Lower leg skin (tissue), 4 donors: ENCODE results near the gene RGS11. TPM values are rescaled to one million over a fixed set of nuclear protein-coding genes. Genes with fewer than 3 reads are reported as not detected.

Source experiments
- DNase-seq, 2 donors: peaks; one replicate each; pipeline ENCODE4 v3.0.0-alpha.2; 2019; ENCODE audit warnings: low spot score in 2 of 2
- H3K4me3 ChIP-seq: fragments of 200-600 bp; sonication (generic); 2 replicates; pipeline ENCODE4 v1.5.1; 2017; ENCODE audit warnings: mild to moderate bottlenecking, low read depth; ENCODE audit not compliant: poor library complexity, severe bottlenecking
- CTCF ChIP-seq, 3 donors: fragments of 450-650 bp; IDR thresholded peaks; one replicate each; pipeline ENCODE4 v1.5.1; 2016; ENCODE audit warnings: antibody characterized with exemption in 3 of 3, mild to moderate bottlenecking in 3 of 3, moderate library complexity in 2 of 3
- POLR2A ChIP-seq, 2 donors: fragments of 450-650 bp; IDR thresholded peaks; one replicate each; pipeline ENCODE4 v1.6.1; 2016 to 2017; ENCODE audit warnings: antibody characterized with exemption in 2 of 2, mild to moderate bottlenecking in 1 of 2, moderate library complexity in 1 of 2
- WGBS, 2 donors: methylation state at CpG; one replicate each; pipeline ENCODE4 v1.1.5; 2018; 5-methylcytosine and 5-hydroxymethylcytosine counted together
- intact Hi-C: fragments of 100-400 bp; cut with DNase I; formaldehyde crosslinking; loops from one replicate; pipeline ENCODE4 v1.15.0; 2023; ENCODE audit warnings: low total_unique reads
- total RNA-seq, 4 donors: library from RNA; depleted of rRNA; stranded (reverse); fragments of >200 nt; gene quantifications; one replicate each; pipeline ENCODE4 v1.1.0, GENCODE V29; 2016

Gene RGS11
- total RNA-seq, 4 donors from 2014 or later, result 0.08 to 2.7 (median 1.6) TPM

GRCh38 chr16:254461-254860 is 21.3 kb downstream of the RGS11 start:
- no peak overlapping the region for H3K4me3 ChIP-seq
- intact Hi-C loops, result no loop called here
- 97% methylated on average over 25 of the region's 25 CpGs for WGBS, 2 donors
- DNase-seq, result no peak
- TF ChIP-seq POLR2A (IDR thresholded peaks at IDR 0.05) (no peak), CTCF (IDR thresholded peaks at IDR 0.05) (no peak)

GRCh38 chr16:253833-254232 is 21.9 kb downstream of the RGS11 start:
- WGBS, 2 donors, result 89 to 92% methylated on average over 6 of the region's 6 CpGs
- intact Hi-C loops, result no loop called here
- TF ChIP-seq POLR2A (IDR thresholded peaks at IDR 0.05), result no peak
- TF ChIP-seq CTCF (IDR thresholded peaks at IDR 0.05), result no peak
- DNase-seq, result no peak
- no peak overlapping the region for H3K4me3 ChIP-seq

GRCh38 chr16:252366-253337 is 23.1 kb downstream of the RGS11 start:
- WGBS, 2 donors, result 78 to 83% methylated on average over 30 of the region's 30 CpGs
- no peak overlapping the region for H3K4me3 ChIP-seq
- TF ChIP-seq CTCF (IDR thresholded peaks at IDR 0.05), result no peak
- no peak for TF ChIP-seq POLR2A (IDR thresholded peaks at IDR 0.05)
- intact Hi-C loops, result no loop called here
- DNase-seq, result no peak

- H3K4me3 ChIP-seq, result no peak overlapping the region
- no peak for TF ChIP-seq POLR2A (IDR thresholded peaks at IDR 0.05)
- TF ChIP-seq CTCF (IDR thresholded peaks at IDR 0.05), result no peak
- 91 to 94% methylated on average over 9 to 12 of the region's 12 CpGs for WGBS, 2 donors
- DNase-seq, result no peak
- intact Hi-C loops, result no loop called here
Observed at GRCh38 chr16:249431-249830, 26.3 kb downstream of the RGS11 start.

GRCh38 chr16:247027-247426 is 28.7 kb downstream of the RGS11 start:
- no peak overlapping the region for H3K4me3 ChIP-seq
- DNase-seq, result no peak
- intact Hi-C loops, result no loop called here
- TF ChIP-seq POLR2A (IDR thresholded peaks at IDR 0.05) (no peak), CTCF (IDR thresholded peaks at IDR 0.05) (no peak)
- 94 to 95% methylated on average over 12 of the region's 12 CpGs for WGBS, 2 donors
